Right forelimb (tissue), 1 donor: ENCODE data around the gene CTSK.

Experiments
- DNase-seq: peaks from one replicate; pipeline ENCODE4 v3.0.0-alpha.2; 2018

CTSK gene

DNA sequence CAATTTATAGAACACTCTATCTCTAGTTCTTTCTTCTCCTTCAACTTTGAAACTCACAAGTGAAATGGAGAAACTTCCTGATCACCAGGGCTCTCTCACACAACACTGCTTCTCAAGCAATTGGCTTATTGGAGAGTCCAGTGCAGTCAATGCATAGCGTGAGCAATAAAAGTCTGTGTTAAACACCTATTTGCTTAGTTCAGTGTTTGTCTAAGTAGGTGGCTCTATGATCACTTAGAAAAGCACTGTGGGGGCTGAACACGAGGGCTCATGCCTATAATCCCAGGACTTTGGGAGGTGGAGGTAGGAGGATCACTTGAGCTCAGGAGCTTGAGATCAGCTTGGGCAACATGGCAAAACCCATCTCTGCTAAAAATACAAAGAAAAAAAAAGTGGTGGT, 54.6 kb downstream of the CTSK start:
- no peak for DNase-seq

DNA sequence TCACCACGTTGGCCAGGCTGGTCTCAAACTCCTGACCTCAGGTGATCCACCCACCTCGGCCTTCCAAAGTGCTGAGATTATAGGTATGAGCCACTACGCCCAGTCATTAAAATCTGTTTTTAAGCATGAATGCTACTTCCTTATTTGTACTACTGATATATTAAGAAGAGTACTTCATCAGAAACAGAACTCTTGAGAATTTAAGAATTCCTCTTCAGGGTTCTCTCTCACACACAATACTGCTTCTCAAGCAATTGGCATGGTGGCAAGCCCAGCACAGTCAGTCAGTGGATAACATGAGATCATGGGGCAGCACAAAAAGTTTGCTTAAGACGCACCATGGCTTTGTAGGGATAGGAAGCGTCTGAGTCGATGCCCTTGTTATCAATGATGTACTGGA, 56.6 kb downstream of the CTSK start:
- no peak for DNase-seq

DNA sequence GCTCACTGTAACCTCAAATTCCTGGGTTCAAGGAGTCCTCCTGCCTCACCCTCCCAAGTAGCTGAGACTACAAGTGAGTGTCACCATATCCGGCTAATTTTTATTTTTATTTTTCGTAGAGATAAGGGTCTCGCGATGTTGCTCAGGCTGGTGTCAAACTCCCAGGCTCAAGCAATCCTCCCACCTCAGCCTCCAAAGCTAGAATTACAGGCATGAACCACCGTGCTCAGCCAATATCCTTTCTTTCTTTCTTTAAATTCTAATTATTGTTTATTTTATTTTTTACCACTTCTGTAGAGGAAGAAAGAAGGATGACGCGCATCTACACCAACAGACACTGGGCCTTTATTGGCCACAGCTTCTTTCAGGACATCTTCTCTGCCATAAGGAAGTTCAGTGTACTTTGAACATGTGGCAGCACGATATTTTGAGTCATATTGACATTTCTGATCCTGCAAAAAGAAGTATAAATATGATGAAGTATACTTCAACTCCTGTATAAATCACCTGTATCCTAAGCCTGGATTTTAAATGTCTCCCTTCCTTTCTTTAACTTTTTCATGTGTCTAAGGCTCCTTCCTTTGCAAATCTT, 58.2 kb downstream of the CTSK start:
- DNase-seq: no peak

DNA sequence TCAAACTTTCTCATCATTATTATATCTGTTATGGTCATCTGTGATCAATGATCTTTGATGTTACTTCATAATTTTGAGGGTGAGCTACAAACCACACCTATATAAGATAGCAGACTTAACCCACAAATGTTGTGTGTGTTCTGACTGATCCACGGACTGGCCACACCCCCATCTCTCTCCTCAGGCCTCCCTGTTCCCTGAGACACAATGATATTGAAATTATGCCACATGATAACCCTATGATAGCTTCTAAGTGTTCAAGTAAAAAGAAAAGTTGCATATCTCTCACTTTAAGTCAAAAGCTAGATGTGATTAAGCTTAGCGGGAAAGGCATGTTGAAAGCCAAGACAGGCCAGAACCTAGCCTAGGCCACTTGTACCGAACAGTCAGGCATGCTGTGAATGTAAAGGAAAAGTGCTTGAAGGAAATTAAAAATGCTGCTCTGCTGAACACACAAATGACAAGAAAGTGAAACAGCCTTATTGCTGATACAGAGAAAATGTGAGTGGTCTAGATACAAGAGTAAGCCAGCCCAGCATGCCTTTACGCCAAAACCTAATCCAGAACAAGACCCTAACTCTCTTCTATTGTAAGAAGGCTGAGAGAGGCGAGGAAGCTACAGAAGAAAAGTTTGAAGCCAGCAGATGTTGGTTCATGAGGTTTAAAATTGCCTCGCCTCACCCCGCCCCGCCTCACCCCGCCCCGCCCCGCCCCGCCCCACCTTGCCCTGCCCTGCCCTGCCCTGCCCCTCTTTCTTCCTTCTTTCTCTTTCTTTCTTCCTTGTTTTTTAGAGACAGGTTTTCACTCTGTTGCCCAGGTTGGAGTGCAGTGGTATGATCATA, 59.0 kb downstream of the CTSK start:
- no peak for DNase-seq
